ENCODE measurements around the gene CELF5.
A peak's percentile ranks its signal among the peaks of the same experiment; 100 is the strongest.
"Not testable (repeated sequence)": the region's sequence is repeated elsewhere in the genome, so short reads cannot be mapped to it uniquely, and the experiment has no call there.

Gene CELF5

DNA sequence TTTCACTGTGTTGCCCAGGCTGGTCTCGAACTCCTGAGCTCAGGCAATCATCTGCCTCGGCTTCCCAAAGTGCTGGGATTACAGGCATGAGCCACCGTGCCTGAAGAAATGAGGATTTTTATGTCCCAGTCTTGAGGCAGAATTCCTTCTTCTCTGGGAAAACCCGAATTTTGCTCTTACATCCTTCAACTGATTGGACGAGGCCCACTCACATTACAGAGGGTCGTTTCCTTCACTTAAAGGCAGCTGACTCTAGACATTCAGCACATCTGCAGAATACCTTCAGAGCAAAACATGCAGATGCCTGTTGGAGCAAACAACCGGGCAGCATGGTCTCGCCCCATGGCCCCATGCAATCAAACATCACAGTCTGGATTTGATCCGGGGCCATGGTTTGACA is 105.6 kb downstream of the CELF5 start:
- DNase-seq, result no peak

- not testable (repeated sequence) for DNase-seq
Measured at GRCh38 chr19:3332232-3332631, 107.8 kb downstream of the CELF5 start.

DNA sequence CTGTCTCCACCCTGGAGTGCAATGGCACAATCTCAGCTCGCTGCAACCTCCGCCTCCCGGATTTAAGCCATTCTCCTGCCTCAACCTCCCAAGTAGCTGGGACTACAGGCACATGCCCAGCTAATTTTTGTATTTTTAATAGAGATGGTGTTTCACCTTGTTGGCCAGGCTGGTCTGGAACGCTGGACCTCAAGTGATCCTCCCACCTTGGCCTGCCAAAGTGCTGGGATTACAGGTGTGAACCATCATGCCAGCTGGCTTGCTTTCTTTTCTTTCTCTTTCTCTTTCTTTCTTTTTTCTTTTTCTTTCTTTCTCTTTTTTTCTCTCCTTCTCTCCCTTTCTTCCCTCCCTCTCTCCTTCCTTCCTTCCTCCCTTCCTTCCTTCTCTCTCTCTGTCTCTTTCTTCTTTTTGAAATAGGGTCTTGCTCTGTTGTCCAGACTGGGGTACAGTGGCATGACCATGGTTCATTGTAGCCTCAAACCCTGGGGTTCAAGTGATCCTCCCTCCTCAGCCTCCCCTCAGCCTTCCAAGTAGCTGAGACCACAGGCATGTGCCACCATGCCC is 108.6 kb downstream of the CELF5 start:
- DNase-seq, result no peak

DNA sequence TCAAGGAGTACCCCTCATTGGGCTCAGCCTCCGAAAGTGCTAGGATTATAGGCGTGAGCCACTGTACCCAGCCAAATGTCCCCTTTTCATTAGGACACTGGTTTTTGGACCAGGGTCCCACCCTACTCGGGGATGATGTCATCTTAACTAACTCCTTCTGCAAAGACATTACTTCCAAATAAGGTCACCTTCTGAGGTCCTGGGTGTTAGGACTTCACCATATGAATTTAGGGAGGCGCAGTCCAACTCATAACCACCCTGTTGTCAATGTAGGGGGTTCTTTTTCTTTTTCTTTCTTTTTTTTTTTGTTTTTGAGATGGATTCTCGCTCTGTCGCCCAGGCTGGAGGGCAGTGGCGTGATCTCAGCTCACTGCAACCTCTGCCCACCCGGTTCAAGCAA is 109.2 kb downstream of the CELF5 start:
- no peak for DNase-seq

DNA sequence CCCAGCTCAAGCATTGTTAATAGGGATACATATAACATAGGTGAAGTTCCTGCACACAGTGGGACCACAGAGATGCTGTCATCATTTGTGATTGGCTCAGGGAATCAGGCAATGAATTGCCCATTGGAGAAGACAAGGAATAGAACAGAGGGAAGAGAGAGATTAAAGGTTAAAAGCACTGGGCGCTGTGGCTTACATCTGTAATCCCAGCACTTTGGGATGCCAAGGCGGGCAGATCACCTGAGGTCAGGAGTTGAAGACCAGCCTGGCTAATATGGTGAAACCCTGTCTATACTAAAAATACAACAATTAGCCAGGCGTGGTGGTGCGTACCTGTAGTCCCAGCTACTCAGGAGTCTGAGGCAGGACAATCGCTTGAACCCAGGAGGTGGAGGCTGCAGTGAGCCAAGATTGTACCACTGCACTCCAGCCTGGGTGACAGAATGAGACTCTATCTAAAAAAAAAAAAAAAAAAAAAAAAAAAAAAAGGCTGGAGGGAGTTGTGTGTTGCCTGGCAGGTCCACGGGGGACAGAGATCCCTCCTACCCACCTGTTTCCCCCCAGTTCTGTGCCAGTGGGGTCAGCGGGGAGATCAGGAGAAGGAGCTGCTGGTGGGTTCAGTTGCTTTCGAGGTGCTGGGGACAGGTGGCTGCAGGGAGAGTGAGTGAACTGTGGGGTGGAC is 110.4 kb downstream of the CELF5 start:
- not testable (repeated sequence) for DNase-seq

- DNase-seq, result no peak
Measured at GRCh38 chr19:3335431-3336350, 111.2 kb downstream of the CELF5 start.

DNA sequence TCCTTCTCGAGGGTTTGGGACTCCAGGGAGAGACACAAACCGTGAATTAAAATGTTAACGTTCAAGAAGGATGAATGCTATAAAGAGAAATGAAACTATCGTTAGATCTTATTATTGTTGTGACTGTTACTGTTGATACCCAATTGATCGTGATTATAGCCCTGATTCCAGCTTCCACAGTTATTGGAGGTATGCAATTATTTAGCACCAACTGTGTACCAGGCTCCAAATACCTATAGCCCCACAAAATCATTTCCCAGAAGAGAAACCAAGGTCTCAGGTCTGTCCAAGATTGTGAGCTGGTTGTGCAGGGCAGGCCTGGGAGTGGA is 111.9 kb downstream of the CELF5 start:
- no peak for DNase-seq

DNA sequence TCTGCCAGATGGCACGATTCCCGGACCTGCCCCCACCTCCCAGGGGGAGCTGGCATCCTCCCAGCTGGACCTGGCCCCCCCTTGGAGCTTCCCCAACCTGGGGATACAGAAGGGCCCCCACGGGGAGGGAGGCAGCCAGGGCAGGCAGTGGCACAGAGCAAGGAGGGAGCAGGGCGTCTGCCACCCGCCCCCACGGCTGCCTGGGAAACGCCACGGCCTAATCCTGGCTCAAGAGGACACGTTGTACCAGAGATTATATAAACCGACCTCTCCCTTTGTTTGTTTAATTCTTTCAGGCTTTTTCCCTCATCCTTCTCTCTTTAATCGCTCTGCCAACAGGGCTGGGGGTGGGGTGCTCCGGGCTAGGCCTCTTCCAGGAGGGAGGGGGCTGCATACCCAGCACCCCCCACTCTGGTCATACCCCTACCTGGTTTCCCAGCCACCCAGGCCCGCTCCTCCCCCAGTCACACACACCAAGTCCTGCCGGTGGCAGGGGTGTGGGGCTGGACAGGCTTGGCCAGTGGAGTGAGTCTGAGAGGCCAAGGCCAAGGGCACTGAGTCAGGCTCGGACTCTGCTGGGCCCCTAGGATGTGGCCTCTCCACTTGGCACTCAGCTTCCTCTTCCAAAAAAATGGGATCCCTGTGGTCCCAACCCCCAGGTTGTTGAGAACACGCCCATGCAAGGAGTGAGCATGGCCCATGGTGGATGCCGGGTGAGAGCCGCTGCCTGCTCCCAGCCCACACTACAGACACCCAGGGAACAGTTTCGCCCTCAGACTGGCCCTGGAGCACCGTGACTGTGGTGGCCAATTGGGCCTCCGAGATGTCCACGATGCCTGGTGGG is 112.4 kb downstream of the CELF5 start:
- DNase-seq, result peak; percentile 48

GRCh38 chr19:3338541-3339181 is 114.2 kb downstream of the CELF5 start:
- DNase-seq, result no peak

- no peak for DNase-seq
Measured at GRCh38 chr19:3340340-3340739, 115.9 kb downstream of the CELF5 start.

DNA sequence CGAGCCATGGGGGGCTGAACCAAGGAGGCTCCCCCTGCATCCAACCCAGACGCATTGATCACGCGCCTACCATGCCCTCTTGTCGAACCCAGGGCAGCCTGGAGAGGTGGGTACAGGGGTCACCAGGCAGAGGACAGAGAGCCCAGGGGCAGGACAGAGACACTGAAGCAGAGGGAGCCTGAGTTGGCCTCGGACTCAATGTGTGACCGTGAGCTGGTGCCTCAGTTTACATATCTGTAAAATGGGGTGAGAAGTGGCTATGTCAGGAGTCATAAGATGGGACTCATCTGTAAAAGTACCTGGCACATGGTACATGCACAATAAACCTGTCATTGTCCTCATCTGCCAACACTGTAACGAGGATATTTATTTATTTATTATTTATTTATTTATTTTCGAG is 117.8 kb downstream of the CELF5 start:
- no peak for DNase-seq

- not testable (repeated sequence) for DNase-seq
Measured at GRCh38 chr19:3342962-3343361, 118.5 kb downstream of the CELF5 start.

DNA sequence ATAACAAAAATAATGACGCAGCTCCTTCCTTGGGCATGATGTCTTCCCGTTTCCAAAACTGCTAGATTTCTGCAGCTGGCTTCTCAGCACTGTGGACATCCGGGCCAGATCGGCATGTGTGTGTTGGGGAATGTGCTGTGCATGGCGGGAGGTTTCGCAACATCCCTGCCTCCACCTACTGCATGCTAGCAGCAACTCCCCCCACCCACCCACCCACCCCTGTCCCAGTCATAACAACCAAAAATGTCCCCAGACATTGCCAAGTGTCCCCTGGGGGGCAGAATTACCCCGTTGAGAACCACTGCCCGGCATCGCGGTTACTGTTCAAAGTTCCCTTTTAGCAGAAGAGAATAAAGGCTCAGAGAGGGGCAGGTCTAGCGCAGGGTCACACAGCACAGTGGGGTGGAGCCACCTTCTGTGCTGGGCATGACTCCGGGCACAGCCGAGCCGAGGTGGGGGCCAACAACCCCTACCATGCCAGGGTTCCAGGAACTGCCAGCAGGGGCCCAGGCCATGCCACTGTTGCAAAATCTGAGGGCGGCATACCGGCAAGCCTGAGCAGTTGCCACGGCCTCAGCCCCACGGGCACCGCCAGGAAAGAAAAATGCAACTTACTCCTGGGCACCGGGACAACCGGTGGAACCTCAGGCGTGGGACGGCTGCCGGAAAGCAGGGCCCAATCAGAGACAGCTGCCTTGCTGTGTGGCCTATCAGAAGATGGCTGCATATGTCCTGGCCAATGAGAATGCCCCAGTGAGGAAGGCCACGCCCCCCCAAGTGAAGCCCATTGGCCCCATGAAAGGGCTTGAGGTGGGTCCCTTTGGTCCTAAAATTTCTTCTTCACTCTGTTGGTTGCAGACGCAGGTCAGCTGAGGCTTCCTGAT is 119.4 kb downstream of the CELF5 start:
- peak; percentile 45 for DNase-seq

DNA sequence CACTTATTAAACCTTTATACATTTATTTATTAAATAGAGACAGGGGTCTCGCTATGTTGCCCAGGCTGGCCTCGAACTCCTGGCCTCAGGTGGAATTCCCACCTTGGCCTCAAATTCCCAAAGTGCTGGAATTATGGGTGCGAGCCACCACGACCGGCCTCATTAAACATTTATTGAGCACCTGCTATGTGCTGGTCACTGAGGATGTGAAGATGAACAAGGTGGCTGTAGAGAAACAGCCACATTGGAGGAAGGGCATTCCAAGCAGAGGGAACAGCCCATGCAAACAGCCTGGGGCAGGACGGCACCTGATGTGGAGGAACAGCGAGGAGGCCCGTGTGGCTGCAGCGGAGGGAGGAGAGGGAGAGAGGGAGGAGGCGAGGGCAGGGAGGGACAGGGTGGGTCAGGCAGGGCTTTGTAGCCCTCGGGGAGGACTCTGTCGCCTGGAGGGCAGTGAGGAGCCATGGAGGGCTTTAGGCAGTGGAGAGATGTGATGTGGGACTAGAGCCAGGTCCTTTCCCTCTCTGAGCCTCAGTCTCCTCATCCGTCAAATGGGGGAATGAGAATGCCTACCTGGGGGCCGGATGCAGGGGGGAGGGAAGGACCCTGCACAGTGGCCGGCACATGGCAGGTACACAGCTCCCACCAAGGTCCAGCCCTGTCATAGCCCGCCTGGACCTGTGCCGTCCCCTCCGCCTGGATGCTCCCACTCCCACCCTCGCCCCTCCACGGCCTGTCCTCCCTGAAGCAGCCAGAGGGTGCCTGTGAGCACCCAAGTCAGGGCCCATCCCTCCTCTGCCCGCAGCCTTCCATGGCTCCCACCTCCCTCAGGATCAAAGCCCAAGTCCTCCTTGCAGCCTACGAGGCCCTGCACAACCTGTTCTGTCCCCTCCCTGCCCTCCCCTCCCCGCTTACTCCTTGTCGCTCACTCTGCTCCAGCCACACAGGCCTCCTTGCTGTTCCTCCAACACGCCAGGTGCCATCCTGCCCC is 120.4 kb downstream of the CELF5 start:
- no peak for DNase-seq

GRCh38 chr19:3345850-3346460 is 121.5 kb downstream of the CELF5 start:
- no peak for DNase-seq
